ENCODE results near the gene GNA15. TPM values are rescaled to one million over a fixed set of nuclear protein-coding genes. Genes with fewer than 3 reads are reported as not detected.

Gene GNA15
- total RNA-seq, 2 donors from 2014 or later = 13.0 to 14.0 TPM

DNA sequence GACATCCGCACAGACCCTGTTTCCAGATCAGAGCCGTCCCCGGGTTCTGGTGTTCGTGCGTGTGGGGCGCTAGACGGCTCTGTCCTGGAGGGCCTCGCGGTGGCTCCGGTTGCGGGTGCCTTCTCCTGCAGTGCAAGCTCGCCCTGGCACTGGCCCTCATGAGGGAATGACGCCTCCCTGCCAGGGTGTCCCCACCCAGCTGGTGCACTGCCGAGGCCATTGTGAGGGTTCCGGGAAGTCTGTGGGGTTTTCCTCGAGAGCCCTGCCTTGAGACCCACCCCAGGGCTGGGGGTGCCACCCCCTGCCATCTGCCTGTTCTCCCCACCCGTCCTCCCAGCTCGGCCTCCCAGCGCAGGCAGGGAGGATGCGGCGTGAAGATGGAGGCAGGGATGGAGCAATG, 19.2 kb upstream of the GNA15 start:
- no peak overlapping the region for H3K27ac ChIP-seq
- H3K4me1 ChIP-seq (ENCODE audit: control insufficient read depth in 1 of 2, low read depth in 2 of 2) = no peaks in the 10 kb centered on the region
- ATAC-seq (ENCODE audit: insufficient number of reproducible peaks, low FRiP score, low read depth) = no peak
- TF ChIP-seq, protein P1, sequence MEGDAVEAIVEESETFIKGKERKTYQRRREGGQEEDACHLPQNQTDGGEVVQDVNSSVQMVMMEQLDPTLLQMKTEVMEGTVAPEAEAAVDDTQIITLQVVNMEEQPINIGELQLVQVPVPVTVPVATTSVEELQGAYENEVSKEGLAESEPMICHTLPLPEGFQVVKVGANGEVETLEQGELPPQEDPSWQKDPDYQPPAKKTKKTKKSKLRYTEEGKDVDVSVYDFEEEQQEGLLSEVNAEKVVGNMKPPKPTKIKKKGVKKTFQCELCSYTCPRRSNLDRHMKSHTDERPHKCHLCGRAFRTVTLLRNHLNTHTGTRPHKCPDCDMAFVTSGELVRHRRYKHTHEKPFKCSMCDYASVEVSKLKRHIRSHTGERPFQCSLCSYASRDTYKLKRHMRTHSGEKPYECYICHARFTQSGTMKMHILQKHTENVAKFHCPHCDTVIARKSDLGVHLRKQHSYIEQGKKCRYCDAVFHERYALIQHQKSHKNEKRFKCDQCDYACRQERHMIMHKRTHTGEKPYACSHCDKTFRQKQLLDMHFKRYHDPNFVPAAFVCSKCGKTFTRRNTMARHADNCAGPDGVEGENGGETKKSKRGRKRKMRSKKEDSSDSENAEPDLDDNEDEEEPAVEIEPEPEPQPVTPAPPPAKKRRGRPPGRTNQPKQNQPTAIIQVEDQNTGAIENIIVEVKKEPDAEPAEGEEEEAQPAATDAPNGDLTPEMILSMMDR (IDR thresholded peaks at IDR 0.05) = no peak
- H3K27me3 ChIP-seq (replicated peaks; ENCODE audit: insufficient read depth) = no peaks in the 10 kb centered on the region
- peaks cover 36% of the 10 kb centered on the region for H3K36me3 ChIP-seq
- no peaks in the 10 kb centered on the region for H3K9me3 ChIP-seq
- no peak overlapping the region for H3K4me3 ChIP-seq
- DNase-seq (ENCODE audit: low spot score) = no peak

DNA sequence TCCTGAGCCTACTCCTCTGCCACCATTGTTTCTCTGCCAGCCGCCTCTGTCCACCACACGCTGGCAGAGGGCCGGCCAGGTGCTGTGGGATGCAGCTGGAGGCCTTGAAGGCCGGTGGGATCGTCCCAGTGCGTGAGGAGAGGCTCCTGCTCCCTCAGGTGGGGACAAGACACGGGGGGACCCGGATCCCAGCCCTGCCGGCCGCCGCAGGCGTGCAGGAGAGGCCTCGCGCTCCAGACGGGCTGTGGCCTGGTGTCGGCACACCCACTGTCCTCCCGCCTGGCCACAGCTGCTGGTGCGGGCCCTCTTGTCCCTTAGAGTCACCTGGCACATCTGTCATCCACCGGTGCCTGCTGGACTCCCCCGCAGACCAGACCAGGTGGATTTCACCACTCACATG, 18.1 kb upstream of the GNA15 start:
- Histone ChIP-seq H3K27ac (no peak overlapping the region), H3K9me3 (no peaks in the 10 kb centered on the region), H3K4me3 (no peak overlapping the region), H3K27me3 (replicated peaks; ENCODE audit: insufficient read depth) (no peaks in the 10 kb centered on the region), H3K36me3 (peaks cover 37% of the 10 kb centered on the region), H3K4me1 (ENCODE audit: control insufficient read depth in 1 of 2, low read depth in 2 of 2) (no peaks in the 10 kb centered on the region)
- TF ChIP-seq, protein P1 (IDR thresholded peaks at IDR 0.05) = no peak
- DNase-seq (ENCODE audit: low spot score) (no peak), ATAC-seq (ENCODE audit: insufficient number of reproducible peaks, low FRiP score, low read depth) (no peak)

DNA sequence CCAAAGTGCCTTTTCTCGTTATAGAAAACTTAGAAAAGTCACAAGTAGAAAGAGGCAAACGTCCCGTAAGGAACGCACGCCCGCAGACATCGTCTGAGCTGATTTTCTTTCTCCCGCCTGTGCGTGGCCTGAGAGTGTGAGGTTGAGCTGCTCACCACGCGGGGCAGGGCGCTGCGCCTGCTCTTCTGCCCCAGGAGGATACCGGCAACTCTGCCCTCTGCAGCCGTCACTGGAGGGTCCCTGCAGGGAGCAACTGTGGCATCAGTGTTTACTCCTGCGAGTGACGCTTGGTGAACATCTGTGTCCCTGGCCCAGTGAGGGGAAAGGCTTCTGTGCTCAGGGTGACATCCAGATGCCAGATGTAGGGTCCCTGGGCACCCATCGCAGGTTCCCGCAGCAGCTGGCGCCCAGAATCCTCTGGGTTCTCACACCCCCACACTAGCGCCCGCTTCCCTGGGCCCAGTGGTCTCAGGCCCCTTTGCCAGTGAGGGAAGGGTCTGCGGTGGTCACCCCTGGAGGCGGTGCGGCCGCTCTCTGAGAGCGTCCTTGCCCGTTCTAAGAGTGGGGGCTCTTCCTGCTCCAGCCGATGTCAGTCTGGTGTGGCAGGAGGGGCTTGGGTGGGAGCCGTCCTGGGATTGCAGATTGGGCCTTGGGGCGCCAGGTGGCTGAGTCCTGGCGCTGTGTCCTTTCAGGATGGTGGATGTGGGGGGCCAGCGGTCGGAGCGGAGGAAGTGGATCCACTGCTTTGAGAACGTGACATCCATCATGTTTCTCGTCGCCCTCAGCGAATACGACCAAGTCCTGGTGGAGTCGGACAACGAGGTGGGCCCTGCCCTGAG, 17.4 kb upstream of the GNA15 start:
- ATAC-seq (ENCODE audit: insufficient number of reproducible peaks, low FRiP score, low read depth) = no peak
- DNase-seq (ENCODE audit: low spot score) = no peak
- no peaks in the 10 kb centered on the region for H3K4me1 ChIP-seq (ENCODE audit: control insufficient read depth in 1 of 2, low read depth in 2 of 2)
- H3K27me3 ChIP-seq (replicated peaks; ENCODE audit: insufficient read depth) = no peaks in the 10 kb centered on the region
- H3K4me3 ChIP-seq = no peak overlapping the region
- TF ChIP-seq, protein P1 (IDR thresholded peaks at IDR 0.05) = no peak
- no peaks in the 10 kb centered on the region for H3K9me3 ChIP-seq
- no peak overlapping the region for H3K27ac ChIP-seq
- H3K36me3 ChIP-seq = peaks cover 35% of the 10 kb centered on the region

DNA sequence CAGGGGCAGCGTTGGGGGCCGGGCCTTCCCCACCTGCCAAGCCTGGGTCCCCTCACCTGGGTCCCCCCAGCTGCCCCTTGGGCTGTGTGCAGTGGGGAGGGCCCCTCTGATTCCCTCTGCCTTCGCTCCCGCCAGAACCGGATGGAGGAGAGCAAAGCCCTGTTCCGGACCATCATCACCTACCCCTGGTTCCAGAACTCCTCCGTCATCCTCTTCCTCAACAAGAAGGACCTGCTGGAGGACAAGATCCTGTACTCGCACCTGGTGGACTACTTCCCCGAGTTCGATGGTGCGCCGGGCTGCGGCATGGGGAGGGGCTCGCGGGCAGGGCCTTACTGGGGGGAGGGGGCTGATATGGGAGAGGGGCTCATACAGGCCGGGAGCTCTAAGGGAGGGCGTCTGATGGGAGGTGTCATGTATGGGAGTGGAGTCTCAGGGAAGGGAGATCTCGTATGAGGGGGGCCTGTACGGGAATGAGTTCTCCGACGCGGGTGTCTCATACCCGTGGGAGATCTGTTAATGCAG, 16.7 kb upstream of the GNA15 start:
- ATAC-seq (ENCODE audit: insufficient number of reproducible peaks, low FRiP score, low read depth) (no peak), DNase-seq (ENCODE audit: low spot score) (no peak)
- H3K27me3 ChIP-seq (replicated peaks; ENCODE audit: insufficient read depth) = no peaks in the 10 kb centered on the region
- no peak overlapping the region for H3K4me3 ChIP-seq
- TF ChIP-seq, protein P1 (IDR thresholded peaks at IDR 0.05) = no peak
- no peaks in the 10 kb centered on the region for H3K9me3 ChIP-seq
- peaks cover 30% of the 10 kb centered on the region for H3K36me3 ChIP-seq
- no peaks in the 10 kb centered on the region for H3K4me1 ChIP-seq (ENCODE audit: control insufficient read depth in 1 of 2, low read depth in 2 of 2)
- H3K27ac ChIP-seq = no peak overlapping the region

DNA sequence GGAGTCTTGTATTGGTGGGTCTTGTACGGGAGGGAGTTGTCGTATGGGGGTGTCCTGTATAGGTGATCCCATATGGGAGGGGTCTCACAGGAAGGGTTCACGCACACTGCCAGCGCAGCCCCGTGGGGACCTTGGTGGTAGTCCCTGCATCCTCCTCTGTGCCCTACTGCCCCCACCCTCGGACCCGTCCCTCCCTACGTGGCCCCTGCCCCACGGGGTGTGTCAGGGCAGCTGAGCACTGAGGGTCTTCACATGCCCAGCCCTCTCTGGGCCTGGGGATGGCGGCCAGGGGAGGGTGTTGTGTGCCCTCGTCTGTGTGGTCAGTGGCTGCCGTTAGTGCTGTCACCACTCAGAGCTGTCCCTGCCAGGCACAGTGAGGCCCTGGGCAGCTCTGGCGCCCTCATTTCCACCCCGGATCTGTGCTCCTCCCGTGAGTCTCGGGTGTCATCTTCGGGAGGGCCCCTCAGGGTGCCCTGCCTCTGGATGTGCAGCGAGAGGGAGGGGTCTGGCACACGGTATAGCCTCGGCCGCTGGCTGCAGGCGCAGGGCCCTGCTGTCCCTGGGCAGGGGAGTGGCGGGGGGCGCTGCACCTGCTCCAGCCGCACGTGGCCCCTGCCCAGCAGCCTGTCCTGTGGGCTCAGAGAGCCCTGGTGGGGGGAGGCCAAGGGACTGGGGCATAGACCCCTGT, 16.0 kb upstream of the GNA15 start:
- Histone ChIP-seq H3K4me1 (ENCODE audit: control insufficient read depth in 1 of 2, low read depth in 2 of 2) (no peaks in the 10 kb centered on the region), H3K9me3 (no peaks in the 10 kb centered on the region), H3K27ac (no peak overlapping the region), H3K4me3 (no peak overlapping the region), H3K36me3 (peaks cover 29% of the 10 kb centered on the region), H3K27me3 (replicated peaks; ENCODE audit: insufficient read depth) (no peaks in the 10 kb centered on the region)
- ATAC-seq (ENCODE audit: insufficient number of reproducible peaks, low FRiP score, low read depth) (no peak), DNase-seq (ENCODE audit: low spot score) (no peak)
- TF ChIP-seq, protein P1 (IDR thresholded peaks at IDR 0.05) = no peak
